BJ (cell line): Measurements from ENCODE around the gene POLR3A. TPM values are rescaled to one million over a fixed set of nuclear protein-coding genes. Genes with fewer than 3 reads are reported as not detected.
A peak's percentile ranks its signal among the peaks of the same experiment; 100 is the strongest.
"Not testable (repeated sequence)": the region's sequence is repeated elsewhere in the genome, so short reads cannot be mapped to it uniquely, and the experiment has no call there.

Experiments used
- CTCF ChIA-PET: fragments of 350-600 bp; formaldehyde crosslinking; extraction: SDS; loops from one replicate; lab custom pipeline; 2021; ENCODE audit warnings: antibody characterized with exemption, inconsistent platforms; lab: Yijun Ruan, JAX
- POLR2A ChIA-PET: fragments of 300-600 bp; sonication (Branson Sonifier 250); formaldehyde crosslinking; extraction: SDS; loops from one replicate; lab custom pipeline; 2021; ENCODE audit warnings: antibody characterized with exemption; lab: Charles Lee
- DNase-seq: peaks from one replicate; pipeline ENCODE4 v3.0.0-alpha.2; 2011; ENCODE audit warnings: low read depth
- H3K27me3 ChIP-seq: 2 replicates; pipeline ENCODE4 v1.6.0; 2011; ENCODE audit warnings: low read length; ENCODE audit not compliant: control insufficient read depth, insufficient read depth
- H3K36me3 ChIP-seq: 2 replicates; pipeline ENCODE4 v1.5.1; 2011; ENCODE audit warnings: low read length; ENCODE audit not compliant: control insufficient read depth, insufficient read depth
- H3K4me3 ChIP-seq: 2 replicates; pipeline ENCODE4 v1.5.1; 2011; ENCODE audit warnings: low read depth, mild to moderate bottlenecking, control low read depth, low read length
- CTCF ChIP-seq: IDR thresholded peaks from 2 replicates; pipeline ENCODE4 v1.5.1; 2011; ENCODE audit warnings: low read depth, mild to moderate bottlenecking, control low read depth, inconsistent platforms, low read length, moderate library complexity; ENCODE audit not compliant: insufficient read depth
- polyA minus RNA-seq: library from RNA; depleted of rRNA, polyadenylated mRNA; stranded (reverse); fragments of >200 nt; gene quantifications from 2 replicates; pipeline ENCODE4 v1.2.3, GENCODE V29; 2011; rRNA and poly(A)+ RNA removed
- polyA plus RNA-seq: library from polyadenylated mRNA; depleted of rRNA; stranded (reverse); fragments of >200 nt; gene quantifications from 2 replicates; pipeline ENCODE4 v1.2.3, GENCODE V29; 2011; rRNA removed

Gene POLR3A
- polyA plus RNA-seq (12.1 and 12.7 TPM in 2 replicates), polyA minus RNA-seq (17.3 and 20.0 TPM in 2 replicates)

- peak; percentile 75 for TF ChIP-seq CTCF
- peak within 1 kb of the TSS; percentile 99 for H3K4me3 ChIP-seq
- H3K36me3 ChIP-seq = peaks cover 2% of the 10 kb centered on the region
- CTCF ChIA-PET = interaction anchor here (0.7 to 3.3 kb wide), 4 partner anchors 23 to 1165 kb away, joined by 3 to 14 read pairs (median 4); no protein-coding TSS in a partner anchor
- peak; percentile 81 for DNase-seq
- no peaks in the 10 kb centered on the region for H3K27me3 ChIP-seq
- POLR2A ChIA-PET = no interaction called here
Measured at GRCh38 chr10:78029269-78030226, at the start of gene POLR3A. Gene POLR3A (minus strand): TSS chr10:78029515. CDS start chr10:78029407, 108 bp downstream.

GRCh38 chr10:78078539-78079330 lies 49.4 kb upstream of the POLR3A start:
- no peak for DNase-seq
- no peak overlapping the region for H3K4me3 ChIP-seq
- TF ChIP-seq CTCF = no peak
- no peaks in the 10 kb centered on the region for H3K36me3 ChIP-seq
- POLR2A ChIA-PET = no interaction called here
- CTCF ChIA-PET = interaction anchor here (1.0 kb wide), 2 partner anchors 30 to 31 kb away, joined by 3 to 4 read pairs; no protein-coding TSS in a partner anchor
- no peaks in the 10 kb centered on the region for H3K27me3 ChIP-seq

DNA sequence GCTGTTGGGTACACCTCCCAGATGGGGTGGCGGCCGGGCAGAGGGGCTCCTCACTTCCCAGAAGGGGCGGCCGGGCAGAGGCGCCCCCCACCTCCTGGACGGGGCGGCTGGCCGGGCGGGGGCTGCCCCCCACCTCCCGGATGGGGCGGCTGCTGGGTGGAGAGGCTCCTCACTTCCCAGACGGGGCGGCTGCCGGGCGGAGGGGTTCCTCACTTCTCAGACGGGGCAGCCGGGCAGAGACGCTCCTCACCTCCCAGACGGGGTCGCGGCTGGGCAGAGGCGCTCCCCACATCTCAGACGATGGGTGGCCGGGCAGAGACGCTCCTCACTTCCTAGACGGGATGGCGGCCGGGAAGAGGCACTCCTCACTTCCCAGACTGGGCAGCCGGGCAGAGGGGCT lies 46.5 kb upstream of the POLR3A start:
- DNase-seq, CTCF ChIA-PET, POLR2A ChIA-PET, H3K36me3 ChIP-seq, H3K27me3 ChIP-seq, H3K4me3 ChIP-seq: not testable (repeated sequence)

GRCh38 chr10:78072504-78072903 lies 43.2 kb upstream of the POLR3A start:
- CTCF ChIA-PET = interaction anchor here (1.4 kb wide), 1 partner anchor 26 kb away, joined by 6 read pairs; no protein-coding TSS in a partner anchor
- DNase-seq = no peak
- Histone ChIP-seq H3K36me3 (no peaks in the 10 kb centered on the region), H3K27me3 (no peaks in the 10 kb centered on the region), H3K4me3 (no peak overlapping the region)
- no peak for TF ChIP-seq CTCF
- POLR2A ChIA-PET = no interaction called here

DNA sequence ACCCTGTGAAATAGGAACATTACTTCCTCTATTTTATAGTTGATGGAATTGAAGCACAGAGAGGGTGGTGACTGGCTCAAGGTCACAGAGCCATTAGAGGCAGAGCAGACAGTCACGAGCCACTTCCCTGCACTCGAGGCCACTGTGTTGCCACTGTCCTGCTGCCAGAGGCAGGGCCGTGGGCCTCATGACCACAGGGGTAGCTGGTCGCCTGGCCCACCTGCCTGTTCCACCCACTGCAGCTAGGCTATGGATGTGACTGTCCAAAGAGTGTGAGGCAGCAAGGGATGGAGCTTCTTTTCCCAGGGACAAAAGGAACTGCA lies 42.5 kb upstream of the POLR3A start:
- no peaks in the 10 kb centered on the region for H3K36me3 ChIP-seq
- ChIA-PET POLR2A (no interaction called here), CTCF (interaction anchor here (1.4 kb wide), 1 partner anchor 25 kb away, joined by 6 read pairs; no protein-coding TSS in a partner anchor)
- H3K4me3 ChIP-seq = no peak overlapping the region
- no peak for TF ChIP-seq CTCF
- no peak for DNase-seq
- no peaks in the 10 kb centered on the region for H3K27me3 ChIP-seq
